ENCODE data around the gene ALKBH6. TPM values are rescaled to one million over a fixed set of nuclear protein-coding genes. Genes with fewer than 3 reads are reported as not detected.

ALKBH6 gene
- total RNA-seq, 1 donor from 2014 or later: 10.6 TPM

Other genes with a start within 250 kb of the ALKBH6 start
- 0.17 and 5.1 TPM in 2 replicates for gene ARHGAP33, start 238.6 kb downstream of the ALKBH6 start, total RNA-seq
- 0.20 TPM in 1 of 2 replicates, not detected in the other for gene PRODH2, start 201.4 kb downstream of the ALKBH6 start, total RNA-seq
- gene NPHS1, start 161.7 kb downstream of the ALKBH6 start, total RNA-seq: not detected in 2 replicates
- gene KIRREL2, start 157.3 kb downstream of the ALKBH6 start, total RNA-seq: not detected in 2 replicates
- 0.52 and 2.9 TPM in 2 replicates for gene APLP1, start 145.6 kb downstream of the ALKBH6 start, total RNA-seq
- gene NFKBID, start 113.7 kb downstream of the ALKBH6 start, total RNA-seq: 4.2 and 8.7 TPM in 2 replicates
- gene HCST, start 111.7 kb downstream of the ALKBH6 start, total RNA-seq: not detected in 2 replicates
- not detected in 2 replicates for gene TYROBP, start 105.9 kb downstream of the ALKBH6 start, total RNA-seq
- 0.52 and 6.3 TPM in 2 replicates for gene LRFN3, start 77.8 kb downstream of the ALKBH6 start, total RNA-seq
- 9.4 and 10.4 TPM in 2 replicates for gene SDHAF1, start 19.0 kb downstream of the ALKBH6 start, total RNA-seq
- 1.0 and 4.5 TPM in 2 replicates for gene SYNE4, start 5.4 kb downstream of the ALKBH6 start, total RNA-seq
- 1.2 and 15.2 TPM in 2 replicates for gene CLIP3, start 18.7 kb upstream of the ALKBH6 start, total RNA-seq
- 3.3 and 3.5 TPM in 2 replicates for gene THAP8, start 40.1 kb upstream of the ALKBH6 start, total RNA-seq
- gene WDR62, start 40.7 kb upstream of the ALKBH6 start, total RNA-seq: 0.70 and 3.0 TPM in 2 replicates
- gene OVOL3, start 96.9 kb upstream of the ALKBH6 start, total RNA-seq: not detected in 2 replicates
- gene POLR2I, start 100.7 kb upstream of the ALKBH6 start, total RNA-seq: 38.2 and 49.5 TPM in 2 replicates
- gene TBCB, start 101.3 kb upstream of the ALKBH6 start, total RNA-seq: 228 and 291 TPM in 2 replicates
- 338 and 474 TPM in 2 replicates for gene CAPNS1, start 125.9 kb upstream of the ALKBH6 start, total RNA-seq
- gene COX7A1, start 138.2 kb upstream of the ALKBH6 start, total RNA-seq: 1.1 and 2.8 TPM in 2 replicates
- 5.0 and 7.9 TPM in 2 replicates for gene ZNF565, start 200.5 kb upstream of the ALKBH6 start, total RNA-seq
- gene ZNF146, start 200.9 kb upstream of the ALKBH6 start, total RNA-seq: 126 and 190 TPM in 2 replicates

Measured in renal cortical epithelial cell (primary cell).